Measurements from ENCODE around the gene GLT6D1.
"Not testable (repeated sequence)": the region's sequence is repeated elsewhere in the genome, so short reads cannot be mapped to it uniquely, and the experiment has no call there.

Gene GLT6D1, protein sequence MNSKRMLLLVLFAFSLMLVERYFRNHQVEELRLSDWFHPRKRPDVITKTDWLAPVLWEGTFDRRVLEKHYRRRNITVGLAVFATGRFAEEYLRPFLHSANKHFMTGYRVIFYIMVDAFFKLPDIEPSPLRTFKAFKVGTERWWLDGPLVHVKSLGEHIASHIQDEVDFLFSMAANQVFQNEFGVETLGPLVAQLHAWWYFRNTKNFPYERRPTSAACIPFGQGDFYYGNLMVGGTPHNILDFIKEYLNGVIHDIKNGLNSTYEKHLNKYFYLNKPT

DNA sequence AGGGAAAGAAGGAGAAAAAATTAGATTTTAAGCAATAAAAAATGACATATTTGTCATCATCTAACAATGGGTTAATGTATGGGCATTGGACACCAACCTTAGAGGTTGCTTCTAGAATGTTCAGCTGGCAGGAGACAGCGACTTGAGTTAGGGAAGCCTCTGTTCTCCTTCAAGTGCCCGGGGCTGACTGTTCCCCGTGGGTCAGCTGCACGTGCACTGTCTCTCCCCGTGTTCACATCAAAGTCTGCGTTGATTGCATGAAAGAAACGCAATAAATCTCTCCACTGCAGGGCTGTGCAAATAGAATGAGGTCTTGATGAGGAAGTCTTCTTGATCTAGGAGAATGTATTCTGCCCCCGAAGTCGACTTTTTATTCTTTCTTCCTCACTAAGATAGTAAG is at the start of gene GLT6D1:
Gene GLT6D1 (minus strand): TSS at position 345 of the 400 bp plus-strand sequence. CDS start 353 bp downstream, outside the sequence.
- no peak for DNase-seq

DNA sequence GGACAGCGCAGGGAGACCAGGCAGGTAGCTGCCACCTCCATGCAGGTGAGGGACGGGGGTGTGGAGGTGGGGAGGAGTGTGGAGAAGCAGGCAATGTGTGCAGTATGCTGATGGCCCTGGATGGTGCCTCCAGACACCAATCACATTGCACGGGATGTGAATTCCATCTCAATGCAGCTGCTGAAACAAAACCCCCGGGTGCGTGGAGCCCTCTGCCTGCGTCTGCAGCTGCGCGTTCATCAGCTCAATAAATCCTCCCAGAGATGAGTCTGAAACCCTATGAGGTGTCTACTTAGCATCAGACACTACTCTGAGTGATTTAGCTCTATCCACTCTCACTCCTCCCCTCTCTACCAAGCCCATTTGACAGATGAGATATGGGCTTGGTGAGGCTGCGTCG is 49.7 kb upstream of the GLT6D1 start:
- DNase-seq: no peak

DNA sequence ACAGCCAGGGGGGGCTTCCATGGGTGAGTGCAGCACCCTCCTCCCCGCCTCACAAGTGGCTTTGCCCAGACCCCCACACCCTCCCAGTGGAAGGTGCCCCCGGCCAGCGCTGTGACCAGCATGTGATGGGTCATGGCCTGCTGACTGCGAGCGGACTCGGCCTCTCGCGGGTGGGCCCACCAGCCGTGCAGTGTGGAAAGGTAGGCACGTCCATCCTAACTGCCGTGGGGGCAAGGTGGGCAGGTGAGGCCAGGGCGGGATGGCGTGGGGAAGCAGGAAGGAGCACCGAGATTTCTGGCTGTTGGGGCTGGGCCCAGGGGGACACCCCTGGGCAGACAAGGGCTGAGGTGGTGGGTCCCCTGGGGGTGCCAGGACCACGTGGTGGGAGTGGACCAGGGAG is 47.9 kb upstream of the GLT6D1 start:
- DNase-seq: no peak

DNA sequence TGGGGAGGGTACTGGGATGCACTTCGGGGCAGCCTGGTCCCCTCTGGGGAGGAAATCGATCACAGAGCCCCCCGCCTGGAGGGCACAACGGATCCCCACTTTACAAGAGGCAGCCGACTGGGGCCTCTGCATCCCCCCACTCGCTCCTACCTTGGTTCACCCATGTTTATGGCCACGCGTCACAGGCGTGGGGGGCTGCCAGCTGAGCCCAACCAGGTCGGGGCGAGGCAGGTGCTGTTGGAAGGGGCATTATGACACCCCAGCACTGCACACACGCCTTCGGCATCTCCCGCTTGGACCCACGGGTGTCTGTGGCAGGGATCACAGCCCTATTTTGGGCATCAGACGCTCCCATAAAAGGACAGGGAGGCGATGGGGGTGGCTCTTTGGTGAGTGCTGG is 45.4 kb upstream of the GLT6D1 start:
- no peak for DNase-seq

DNA sequence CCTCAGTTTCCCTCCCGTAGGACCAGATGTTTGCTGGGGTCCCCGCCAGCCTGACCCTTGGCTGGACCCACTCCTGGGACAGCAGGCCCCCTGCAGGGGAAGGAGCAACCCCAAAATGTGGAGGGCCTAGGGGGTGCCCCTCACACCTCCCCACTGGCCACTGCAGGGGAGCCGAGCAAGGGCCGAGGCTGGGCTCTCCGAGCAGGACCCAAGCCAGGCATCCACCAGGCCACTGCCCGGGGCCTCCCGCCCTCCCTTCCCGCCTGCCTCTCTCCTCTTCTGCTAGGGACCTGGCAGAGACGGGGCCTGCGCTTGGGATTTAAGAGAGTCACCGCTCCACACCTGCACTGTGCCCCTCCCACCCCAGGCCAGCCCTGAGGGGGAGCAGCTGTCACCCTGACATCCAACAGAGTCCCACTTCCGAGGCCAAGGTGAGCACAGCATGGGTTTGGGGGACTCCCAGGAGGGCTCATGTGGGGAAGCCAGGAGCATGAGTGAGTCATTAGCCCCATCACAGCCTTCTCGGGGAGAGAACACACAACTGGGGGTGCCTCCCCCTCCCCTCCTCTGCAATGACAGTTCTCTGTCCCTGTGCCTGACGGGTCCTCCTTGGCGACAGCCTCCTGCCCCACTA is 44.2 kb upstream of the GLT6D1 start:
- no peak for DNase-seq

DNA sequence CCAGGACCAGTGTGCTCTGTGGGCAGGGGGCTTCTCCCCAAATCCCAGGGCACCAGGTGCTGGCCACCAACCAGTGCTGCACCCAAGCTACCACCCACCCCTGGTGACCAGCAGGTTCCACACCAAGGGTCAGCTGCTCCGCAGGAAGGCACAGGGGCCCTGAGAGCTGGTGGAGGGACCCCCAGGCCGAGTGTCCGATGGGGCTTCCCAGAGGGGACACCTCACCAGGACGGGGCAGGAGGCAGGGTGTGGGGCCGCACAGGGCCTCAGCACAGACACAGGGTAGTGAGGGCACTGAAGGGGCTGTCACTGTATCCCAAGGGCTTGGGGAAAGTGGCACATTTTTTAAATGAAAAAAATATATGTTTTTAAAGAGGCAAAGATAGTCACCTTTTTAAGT is 41.8 kb upstream of the GLT6D1 start:
- no peak for DNase-seq

DNA sequence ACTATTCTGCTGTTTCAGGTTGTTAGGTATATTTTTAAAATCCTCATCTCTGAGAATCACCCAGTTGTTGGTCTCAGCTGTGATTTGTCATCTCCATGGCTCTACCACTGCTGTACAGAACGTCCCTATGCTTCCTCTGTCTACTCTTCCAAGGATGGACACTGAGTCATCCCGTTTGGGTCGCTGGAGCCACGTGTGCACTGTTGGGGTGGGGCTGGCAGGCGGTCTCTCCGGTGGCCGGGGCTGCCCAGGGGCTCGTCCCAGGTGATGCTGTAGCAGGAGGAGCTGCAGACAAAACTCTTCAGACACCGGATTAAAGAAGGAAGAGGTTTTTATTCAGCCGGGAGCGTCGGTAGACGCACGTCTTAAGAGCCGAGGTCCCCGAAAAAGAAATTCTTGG is 40.7 kb upstream of the GLT6D1 start:
- DNase-seq: no peak

DNA sequence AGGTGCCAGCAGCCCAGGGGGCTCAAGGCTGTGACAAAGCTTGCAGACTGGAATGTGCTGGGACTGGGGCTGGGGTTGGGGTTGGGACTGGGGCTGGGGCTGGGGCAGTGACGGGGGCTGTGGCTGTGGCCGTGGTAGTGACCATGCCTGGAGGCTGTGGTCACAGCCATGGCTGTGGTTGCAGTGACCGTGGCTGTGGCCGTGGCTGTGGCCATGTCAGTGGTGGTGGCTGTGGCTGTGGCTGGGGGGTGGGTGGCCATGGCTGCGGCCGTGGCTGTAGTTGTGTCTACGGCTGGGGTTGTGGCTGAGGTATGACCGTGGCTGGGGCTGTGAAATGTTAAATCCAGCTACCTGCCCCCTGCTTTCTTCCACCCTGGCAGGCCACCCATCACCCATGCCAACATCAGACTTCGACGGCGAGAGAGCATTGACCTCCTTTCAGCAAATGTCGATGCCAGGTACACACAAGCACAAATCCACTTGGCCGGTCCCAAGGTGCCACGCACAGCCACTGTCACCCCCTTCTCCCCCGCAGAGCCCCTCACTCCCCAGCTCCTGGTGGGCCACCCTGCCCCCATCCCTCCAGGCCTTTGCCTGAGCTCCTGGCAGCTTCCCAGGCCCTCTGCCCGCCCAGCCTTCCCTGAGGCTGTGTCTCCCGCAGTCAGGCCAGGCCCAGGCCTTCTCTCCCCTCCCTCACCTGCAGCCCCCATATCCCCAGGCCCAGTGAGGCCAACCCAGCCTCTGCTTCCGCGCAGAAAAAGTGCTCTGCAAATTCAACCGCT is 39.1 kb upstream of the GLT6D1 start:
- no peak for DNase-seq

DNA sequence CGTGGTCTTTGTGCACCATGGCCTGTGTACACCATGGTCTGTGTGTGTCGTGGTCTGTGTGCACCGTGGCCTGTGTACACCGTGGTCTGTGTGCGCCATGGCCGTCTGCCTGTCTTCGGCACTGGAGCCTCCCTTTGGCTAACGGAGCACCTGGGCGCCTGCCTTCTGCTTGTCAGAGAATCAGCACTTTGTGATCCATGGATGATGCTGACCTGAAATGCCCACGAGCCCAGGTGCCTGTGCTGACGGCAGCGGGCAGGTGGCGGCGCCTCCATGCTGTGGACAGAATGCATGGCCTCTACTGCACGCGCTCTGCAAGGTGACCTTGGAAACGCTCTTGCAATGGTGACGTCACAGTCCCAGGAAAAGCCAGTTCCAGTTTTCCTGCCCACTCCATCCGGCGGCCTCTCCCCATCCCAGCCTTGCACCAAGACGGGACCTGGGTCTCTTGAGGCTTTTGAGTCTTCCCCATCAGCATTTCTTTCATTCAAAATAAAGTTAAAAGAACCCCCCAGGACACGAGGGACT is 38.4 kb upstream of the GLT6D1 start:
- no peak for DNase-seq

DNA sequence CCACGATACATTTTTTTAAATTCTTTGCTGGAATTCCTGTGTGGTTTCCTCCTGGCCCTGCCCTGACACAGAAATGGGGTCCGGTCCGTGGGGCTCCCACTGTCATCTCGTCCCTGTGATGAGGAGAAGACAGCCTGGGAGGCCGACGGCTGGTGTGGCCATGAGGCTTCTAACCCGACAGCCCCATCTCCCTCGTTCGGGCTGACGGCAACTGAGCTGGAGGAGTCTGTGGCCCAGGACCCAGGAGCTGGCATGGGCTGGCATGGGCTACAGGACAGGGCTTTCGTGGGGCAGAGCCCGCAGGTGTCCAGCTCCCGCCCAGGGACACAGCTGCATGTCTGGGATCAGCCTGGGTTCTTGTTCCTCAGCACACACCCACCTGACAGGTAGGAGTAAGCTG is 37.6 kb upstream of the GLT6D1 start:
- DNase-seq: no peak

DNA sequence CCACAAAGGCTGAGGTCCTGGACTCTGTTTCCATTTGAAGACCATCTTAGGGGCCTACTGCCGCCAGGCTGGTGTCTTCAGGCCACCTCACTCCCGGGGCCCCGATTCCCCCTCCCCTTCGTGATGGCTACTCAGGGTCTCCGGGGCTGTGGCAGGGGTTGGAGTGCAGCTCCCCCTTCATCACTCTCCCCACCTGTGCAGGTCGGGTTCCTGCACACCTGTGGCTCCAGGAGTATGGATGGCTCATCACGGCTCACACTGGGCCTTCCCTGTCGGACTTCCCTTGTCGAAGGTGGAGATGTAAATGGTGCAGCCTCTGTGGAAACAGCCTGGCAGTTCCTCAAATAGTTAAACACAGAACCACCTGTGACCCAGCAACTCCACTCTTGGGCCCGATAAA is 35.6 kb upstream of the GLT6D1 start:
- DNase-seq: no peak

DNA sequence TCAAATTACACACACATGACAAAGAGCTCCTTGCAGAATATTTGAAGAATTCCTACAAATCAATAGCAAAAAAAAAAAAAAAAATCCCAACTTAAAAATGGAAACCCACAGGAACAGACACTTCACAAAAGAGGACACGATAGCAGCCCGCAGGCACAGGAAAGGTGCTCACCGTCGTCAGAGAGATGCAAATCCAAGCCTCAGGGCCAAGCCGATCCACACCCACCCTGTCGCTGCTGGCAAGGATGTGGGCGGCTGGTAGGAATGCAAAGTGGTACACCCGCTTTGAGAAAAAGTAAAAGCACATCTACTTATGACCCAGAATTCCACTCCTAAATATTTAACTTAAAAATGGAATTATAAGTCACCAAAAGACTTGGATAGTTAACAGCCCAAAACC is 34.6 kb upstream of the GLT6D1 start:
- DNase-seq: no peak

DNA sequence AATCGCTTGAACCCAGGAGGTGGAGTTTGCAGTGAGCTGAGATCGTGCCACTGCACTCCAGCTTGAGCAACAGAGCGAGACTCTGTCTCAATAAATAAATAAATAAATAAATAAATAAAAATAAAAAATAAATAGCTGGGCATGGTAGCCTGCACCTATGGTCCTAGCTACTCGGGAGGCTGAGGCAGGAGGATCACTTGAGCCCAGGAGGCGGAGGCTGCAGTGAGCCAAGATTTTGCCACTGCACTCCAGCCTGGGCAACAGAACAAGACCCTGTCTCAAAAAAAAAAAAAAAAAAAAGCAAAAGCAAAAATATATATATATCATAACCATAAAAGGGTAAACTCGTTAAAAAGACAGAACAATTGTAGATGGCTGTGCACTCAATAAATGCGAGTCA is 33.4 kb upstream of the GLT6D1 start:
- DNase-seq: not testable (repeated sequence)

DNA sequence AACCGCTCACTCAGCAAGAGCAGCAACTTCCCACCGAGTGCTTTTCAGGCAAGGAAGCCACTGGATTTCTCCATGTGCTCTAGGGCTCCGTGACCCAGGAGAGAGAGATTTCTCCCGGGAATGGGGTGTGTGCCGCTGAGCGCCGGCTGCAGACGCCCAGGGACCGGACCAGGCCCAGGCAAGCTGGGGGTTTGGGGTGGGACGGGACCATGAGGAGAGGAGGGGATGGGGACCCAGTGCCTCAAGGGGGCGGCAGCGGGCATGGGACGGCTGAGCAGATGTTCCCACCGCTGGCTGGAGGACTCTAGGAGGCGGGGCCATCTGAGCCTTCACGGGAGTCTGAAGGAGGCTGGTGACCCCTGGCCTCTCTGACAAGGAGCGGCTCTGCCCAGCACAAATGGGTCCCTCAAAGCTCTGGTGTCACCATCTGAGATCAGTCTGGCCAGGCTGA is 32.3 kb upstream of the GLT6D1 start:
- DNase-seq: no peak

DNA sequence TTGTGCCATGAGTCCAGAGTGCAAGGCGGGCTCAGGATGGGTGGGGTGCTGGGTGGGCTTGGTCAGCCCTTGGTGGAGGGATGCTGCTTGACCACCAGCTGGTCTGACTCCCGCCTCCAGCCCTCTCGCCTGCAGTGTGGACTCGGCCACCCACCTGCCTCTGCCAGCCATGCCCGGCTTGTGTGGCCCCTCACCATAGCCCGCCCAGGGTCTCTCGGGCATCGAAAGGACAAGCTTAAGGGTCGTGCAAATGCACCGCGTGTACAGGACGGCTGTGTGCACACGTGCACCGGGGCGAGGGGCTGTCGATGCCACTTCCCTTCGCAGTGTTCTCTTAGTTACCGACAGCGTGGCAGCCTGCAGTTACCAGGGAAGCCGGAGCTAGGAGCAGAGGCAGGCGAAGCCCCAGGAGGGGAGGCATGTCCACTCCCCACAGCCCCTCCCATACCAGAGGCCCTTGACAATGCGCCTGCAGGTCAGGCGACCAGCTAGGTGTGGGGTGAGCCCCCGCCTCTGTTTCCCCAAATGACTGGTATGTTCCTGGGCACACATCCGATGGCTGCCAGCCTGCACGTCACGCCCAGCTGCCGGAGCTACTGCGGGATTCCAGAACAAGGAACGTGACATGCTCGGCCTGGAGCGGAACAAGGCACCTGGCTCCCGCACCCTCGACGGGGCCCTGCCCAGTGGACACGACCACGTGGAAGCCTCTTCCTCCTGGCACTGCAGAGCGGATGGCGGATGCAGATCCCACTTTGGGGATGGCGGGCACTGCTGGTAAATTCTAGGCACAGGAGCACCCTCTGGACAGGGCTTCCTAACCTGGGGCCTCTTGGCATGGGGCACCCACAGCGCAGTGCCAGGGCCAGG is 31.6 kb upstream of the GLT6D1 start:
- DNase-seq: no peak

DNA sequence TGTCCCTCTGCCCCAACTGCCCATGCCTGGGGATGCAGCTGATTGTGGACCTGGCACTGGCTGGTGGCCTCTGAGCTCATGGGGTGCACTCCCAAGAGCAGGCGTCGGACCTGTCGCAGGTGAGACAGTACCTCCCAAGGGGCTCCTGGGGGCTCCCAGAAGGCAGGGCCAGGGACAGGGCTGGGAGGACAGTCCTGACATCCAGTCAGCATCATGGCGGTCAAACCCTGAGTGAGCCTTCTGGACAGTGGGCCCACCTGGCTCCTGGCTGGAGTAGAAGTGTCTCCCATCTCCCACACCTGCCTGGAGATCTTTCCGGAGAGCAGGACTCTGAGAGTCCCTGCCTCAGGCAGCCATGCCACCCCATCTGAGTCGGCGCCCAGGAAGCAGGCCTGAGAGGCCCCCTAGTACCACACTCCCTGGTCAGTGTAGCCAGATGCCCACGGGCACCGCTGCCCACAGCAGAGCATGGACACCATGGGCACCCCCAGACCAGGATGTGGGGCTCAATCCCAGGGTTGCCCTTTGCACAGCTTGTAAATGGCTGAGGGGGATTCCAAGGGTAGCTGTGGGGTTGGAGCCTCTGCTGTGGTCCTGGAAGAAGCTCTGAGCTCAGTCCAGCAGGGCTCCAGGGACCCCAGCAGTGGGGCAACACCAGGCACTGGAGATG is 30.4 kb upstream of the GLT6D1 start:
- DNase-seq: no peak

DNA sequence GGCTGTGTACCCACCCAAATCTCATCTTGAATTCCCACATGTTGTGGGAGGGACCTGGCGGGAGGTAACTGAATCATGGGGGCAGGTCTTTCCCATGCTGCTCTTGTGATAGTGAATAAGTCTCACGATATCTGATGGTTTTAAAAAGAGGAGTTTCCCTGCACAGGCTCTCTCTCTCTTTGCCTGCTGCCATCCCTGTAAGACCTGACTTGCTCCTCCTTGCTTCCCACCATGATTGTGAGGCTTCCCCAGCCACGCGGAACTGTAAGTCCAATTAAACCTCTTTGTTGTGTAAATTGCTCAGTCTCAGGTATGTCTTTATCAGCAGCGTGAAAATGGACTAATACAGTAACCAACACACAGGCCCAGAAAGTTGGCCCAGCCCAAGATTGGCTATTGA is 29.7 kb upstream of the GLT6D1 start:
- DNase-seq: not testable (repeated sequence)

DNA sequence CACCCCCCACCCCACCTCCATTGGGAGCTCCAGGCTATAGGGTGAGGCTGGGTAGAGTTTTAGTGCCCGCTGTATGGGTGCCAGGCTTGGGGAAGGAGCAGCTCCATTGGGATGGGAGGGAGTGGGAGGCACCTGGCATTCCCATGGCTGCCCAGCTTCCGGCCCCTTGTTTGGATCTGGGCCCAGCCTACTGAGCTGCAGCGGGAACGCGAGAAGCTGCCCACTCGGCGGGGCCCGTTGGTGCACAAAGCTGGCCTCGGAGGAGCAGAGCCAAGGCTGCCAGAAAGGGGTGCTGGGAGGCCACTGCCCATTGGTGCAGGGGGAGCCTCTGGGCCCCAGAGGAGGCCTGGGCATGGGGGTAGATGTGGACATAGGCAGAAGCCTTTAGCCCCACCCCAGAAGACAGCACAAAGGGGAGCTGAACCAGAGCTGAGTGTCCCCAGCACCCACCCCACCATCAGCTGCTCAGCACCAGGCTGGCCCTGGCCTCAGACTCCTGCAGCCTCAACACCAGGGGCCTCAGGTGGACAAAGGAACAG is 28.2 kb upstream of the GLT6D1 start:
- no peak for DNase-seq

DNA sequence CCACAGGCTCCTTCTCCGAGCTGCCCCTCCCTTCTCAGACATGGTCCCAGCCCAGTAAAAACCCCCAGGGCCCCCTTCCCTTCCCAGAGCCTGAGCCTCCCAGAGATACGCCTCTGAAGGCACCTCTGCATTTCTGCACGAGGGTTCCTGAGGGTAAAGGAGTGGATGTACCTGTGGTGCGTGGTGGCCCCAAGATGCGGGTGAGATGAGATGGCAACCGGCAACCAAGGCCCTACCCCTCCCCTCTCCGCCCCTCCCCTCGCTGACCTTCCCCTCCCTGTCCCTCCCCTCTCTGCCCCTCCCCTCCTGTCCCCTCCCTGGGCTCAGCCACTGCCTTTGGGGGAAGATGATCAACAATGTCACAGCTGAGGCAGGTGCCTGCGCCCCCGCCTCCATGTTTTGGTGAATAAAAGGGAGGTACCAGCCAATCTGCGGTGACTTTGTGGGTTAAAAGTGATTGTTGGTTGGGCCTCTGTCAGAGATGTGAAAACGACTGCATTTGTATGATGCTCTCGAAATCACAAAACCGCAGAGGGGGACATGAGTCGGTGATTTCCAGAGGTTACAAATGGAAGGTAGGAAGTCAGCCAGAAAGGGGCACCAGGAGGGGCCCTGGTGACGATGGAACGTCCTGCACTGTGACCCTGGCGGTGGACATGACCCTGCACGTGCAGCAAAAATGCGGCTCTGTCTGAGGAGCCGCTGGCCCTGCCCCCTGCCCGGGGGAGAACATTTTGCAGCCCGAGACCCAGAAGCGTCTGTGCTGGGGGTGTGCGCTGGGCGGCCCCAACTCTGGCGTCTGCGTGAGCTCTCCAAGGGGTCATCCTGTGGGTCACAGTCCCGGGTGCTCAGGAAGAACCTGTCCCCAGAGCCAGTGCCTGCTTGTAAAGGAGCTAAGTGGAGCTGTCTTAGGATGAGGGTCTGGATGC is 27.5 kb upstream of the GLT6D1 start:
- no peak for DNase-seq

DNA sequence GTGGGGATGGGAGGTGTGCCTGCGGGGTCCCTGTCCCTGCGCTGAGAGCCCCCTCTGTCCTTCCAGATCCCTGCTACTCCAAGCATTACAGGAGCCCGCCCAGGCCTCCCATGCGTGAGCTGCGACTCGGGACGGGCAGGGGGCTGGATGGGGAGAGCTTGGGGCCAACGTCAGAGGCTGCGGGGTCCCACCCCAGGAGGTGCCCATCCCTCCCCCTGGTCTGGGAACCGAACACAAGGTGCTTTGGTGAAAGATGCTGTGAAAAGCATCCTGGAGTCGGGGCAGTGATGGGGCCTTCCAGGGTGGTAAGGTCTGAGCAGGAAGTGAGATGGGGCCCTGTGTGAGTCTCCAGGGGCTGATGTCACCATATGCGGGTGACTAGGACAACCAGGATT is 26.5 kb upstream of the GLT6D1 start:
- DNase-seq: no peak
